Neural cell (in vitro differentiated cells): ENCODE data around the gene SIL1.

Experiments used
- EP300 ChIP-seq: fragments of 450-650 bp; conservative IDR thresholded peaks from 2 replicates; pipeline ENCODE4 v1.6.1; 2014; ENCODE audit warnings: antibody characterized with exemption, mild to moderate bottlenecking, moderate library complexity; ENCODE audit not compliant: poor library complexity, severe bottlenecking
- EZH2 ChIP-seq: fragments of 200-600, 300-800 bp; shearing (Covaris generic), sonication (generic); IDR thresholded peaks from 2 replicates; pipeline ENCODE4 v1.6.1; 2014; ENCODE audit warnings: antibody characterized with exemption, low read length, borderline replicate concordance, mild to moderate bottlenecking; ENCODE audit not compliant: insufficient read depth, poor library complexity, severe bottlenecking
- POLR2AphosphoS5 ChIP-seq: IDR thresholded peaks from 2 replicates; pipeline ENCODE4 v1.6.1; 2012
- TF ChIP-seq, protein P1 (sequence below): IDR thresholded peaks from 2 replicates; pipeline ENCODE4 v1.6.1; 2012; ENCODE audit warnings: borderline replicate concordance
- TF ChIP-seq, protein P2 (sequence below): fragments of 450-650 bp; IDR thresholded peaks from 2 replicates; pipeline ENCODE4 v1.5.1; 2014; ENCODE audit warnings: antibody characterized with exemption, mild to moderate bottlenecking, moderate library complexity; ENCODE audit not compliant: poor library complexity, severe bottlenecking

DNA sequence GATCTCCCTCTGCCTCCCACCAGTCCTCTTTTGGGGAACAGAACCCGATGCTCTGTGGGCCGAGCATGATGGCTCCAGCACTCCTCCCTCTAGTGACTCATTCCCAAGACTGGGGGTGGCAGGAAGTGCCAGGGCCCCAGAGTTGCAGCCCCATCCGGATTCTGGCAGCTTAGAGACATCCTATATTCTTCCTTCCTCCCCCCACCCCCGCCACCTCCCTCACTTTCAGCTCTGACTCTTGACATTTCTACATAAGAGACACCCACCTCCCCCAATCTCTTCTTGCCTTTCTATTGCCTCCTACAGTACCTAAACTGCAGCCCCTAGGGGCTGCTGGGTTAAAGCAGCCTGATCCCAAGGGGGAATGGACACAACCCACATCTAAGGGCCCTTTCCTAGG, 48.2 kb upstream of the SIL1 start:
- TF ChIP-seq, protein P1, sequence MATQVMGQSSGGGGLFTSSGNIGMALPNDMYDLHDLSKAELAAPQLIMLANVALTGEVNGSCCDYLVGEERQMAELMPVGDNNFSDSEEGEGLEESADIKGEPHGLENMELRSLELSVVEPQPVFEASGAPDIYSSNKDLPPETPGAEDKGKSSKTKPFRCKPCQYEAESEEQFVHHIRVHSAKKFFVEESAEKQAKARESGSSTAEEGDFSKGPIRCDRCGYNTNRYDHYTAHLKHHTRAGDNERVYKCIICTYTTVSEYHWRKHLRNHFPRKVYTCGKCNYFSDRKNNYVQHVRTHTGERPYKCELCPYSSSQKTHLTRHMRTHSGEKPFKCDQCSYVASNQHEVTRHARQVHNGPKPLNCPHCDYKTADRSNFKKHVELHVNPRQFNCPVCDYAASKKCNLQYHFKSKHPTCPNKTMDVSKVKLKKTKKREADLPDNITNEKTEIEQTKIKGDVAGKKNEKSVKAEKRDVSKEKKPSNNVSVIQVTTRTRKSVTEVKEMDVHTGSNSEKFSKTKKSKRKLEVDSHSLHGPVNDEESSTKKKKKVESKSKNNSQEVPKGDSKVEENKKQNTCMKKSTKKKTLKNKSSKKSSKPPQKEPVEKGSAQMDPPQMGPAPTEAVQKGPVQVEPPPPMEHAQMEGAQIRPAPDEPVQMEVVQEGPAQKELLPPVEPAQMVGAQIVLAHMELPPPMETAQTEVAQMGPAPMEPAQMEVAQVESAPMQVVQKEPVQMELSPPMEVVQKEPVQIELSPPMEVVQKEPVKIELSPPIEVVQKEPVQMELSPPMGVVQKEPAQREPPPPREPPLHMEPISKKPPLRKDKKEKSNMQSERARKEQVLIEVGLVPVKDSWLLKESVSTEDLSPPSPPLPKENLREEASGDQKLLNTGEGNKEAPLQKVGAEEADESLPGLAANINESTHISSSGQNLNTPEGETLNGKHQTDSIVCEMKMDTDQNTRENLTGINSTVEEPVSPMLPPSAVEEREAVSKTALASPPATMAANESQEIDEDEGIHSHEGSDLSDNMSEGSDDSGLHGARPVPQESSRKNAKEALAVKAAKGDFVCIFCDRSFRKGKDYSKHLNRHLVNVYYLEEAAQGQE = no peak
- TF ChIP-seq, protein P2, sequence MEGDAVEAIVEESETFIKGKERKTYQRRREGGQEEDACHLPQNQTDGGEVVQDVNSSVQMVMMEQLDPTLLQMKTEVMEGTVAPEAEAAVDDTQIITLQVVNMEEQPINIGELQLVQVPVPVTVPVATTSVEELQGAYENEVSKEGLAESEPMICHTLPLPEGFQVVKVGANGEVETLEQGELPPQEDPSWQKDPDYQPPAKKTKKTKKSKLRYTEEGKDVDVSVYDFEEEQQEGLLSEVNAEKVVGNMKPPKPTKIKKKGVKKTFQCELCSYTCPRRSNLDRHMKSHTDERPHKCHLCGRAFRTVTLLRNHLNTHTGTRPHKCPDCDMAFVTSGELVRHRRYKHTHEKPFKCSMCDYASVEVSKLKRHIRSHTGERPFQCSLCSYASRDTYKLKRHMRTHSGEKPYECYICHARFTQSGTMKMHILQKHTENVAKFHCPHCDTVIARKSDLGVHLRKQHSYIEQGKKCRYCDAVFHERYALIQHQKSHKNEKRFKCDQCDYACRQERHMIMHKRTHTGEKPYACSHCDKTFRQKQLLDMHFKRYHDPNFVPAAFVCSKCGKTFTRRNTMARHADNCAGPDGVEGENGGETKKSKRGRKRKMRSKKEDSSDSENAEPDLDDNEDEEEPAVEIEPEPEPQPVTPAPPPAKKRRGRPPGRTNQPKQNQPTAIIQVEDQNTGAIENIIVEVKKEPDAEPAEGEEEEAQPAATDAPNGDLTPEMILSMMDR = no peak
- TF ChIP-seq EZH2 (no peak), POLR2AphosphoS5 (no peak), EP300 (no peak)
